Caki2 (cell line): ENCODE data around the gene BCAS3. TPM values are rescaled to one million over a fixed set of nuclear protein-coding genes. Genes with fewer than 3 reads are reported as not detected.
"Not testable (repeated sequence)": the region's sequence is repeated elsewhere in the genome, so short reads cannot be mapped to it uniquely, and the experiment has no call there.

Experiments
- DNase-seq: peaks from one replicate; pipeline ENCODE4 v3.0.0-alpha.2; 2015; ENCODE audit warnings: low read depth
- in situ Hi-C: cut with HindIII; loops from 2 replicates; pipeline ENCODE4 v1.10.0; 2016; ENCODE audit warnings: low sequenced_read_pairs, low pct_unique_long_range_greater_than_20kb, mixed read lengths
- total RNA-seq: library from RNA; depleted of rRNA; stranded (reverse); fragments of >200 nt; shearing (Covaris generic); gene quantifications from 2 replicates; pipeline ENCODE4 v1.2.3, GENCODE V29; 2014; ENCODE audit warnings: low replicate concordance

The BCAS3 gene
- total RNA-seq, 1 experiment from 2014 or later, result 10.3 TPM

DNA sequence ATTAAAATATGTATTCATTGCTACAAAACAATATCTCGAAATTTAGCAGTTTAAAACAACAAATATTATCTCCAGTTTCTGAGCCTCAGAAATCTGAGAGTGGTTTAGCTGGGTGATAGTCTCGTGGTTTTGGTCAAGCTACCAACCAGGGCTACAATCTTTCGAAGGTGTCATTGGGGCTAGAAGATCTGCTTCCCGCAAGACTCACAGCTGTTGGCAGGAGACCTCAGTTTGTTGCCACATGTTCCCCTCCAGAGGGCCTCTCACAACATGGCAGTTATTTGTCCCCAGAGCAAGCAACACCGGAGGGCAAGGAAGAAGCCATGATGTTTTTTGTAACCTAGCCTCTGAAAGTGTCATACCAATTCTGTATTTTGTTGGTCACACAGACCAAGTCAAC, 12.0 kb upstream of the BCAS3 start:
- DNase-seq, result no peak
- in situ Hi-C loops, result no loop called here

DNA sequence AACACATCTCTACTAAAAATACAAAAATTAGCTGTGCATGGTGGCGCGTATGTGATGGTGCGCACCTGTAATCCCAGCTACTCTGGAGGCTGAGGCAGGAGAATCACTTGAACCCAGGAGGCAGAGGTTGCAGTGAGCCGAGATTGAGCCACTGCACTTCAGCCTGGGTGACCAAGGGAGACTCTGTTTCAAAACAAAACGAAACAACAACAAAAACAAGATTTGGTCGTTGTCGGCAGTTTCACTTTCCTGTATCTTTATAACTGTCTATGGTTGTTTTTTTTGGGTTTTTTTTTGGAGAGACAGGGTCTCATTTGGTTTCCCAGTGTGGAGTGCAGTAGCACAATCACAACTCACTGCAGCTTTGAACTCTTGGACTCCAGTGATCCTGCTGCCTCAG, 8.9 kb upstream of the BCAS3 start:
- DNase-seq, in situ Hi-C loops: not testable (repeated sequence)

DNA sequence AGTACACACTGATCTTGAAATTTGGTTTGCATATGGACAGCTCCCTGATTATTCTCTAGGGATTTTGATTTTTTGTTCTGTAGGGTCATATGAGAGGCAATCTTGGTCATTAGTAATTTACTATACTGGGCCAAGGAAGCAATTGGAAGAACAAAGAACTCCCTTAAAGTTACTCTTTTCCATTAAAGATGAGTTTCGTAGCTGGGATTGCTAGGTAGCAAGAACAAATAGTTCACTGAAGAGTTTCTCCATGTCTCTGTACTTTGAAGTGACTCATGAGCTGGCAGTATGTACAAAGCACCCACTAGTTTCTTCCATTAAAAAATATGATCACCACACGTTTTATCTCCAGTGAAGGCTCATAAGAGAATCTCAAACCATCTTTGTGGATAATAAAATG, 6.2 kb upstream of the BCAS3 start:
- DNase-seq, result no peak
- in situ Hi-C loops, result no loop called here

GRCh38 chr17:60674637-60675036, 3.0 kb upstream of the BCAS3 start:
- in situ Hi-C loops, DNase-seq: not testable (repeated sequence)

DNA sequence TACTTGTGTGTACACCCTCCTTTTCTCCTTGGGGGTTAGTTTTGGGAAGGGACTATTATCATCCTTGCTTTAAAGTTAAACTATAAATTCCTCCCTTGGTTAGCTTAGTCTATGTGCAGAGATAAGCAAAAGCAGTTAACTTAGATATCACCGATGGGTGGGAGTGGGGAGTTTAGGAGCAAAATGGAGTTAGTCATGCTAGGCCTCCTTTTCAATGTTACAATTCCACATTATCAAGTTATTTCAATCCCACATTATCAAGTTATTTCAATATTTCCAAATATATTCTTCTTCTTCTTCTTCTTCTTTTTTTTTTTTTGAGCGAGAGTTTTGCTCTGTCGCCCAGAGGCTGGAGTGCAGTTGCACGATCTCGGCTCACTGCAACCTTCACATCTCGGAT, 1.7 kb upstream of the BCAS3 start:
- in situ Hi-C loops, result no loop called here
- no peak for DNase-seq

- in situ Hi-C loops, result no loop called here
- DNase-seq, result no peak
These were observed 818 bp upstream of the BCAS3 start for GRCh38 chr17:60676758-60677307.

- no peak for DNase-seq
- in situ Hi-C loops, result no loop called here
These were observed 430 bp downstream of the BCAS3 start for GRCh38 chr17:60678118-60678444.

GRCh38 chr17:60679287-60679686, 1.6 kb downstream of the BCAS3 start:
- in situ Hi-C loops, result no loop called here

GRCh38 chr17:60680754-60681153, 3.1 kb downstream of the BCAS3 start:
- no peak for DNase-seq
- in situ Hi-C loops, result no loop called here

More at GRCh38 chr17:60679287-60679686, 1.6 kb downstream of the BCAS3 start:
- DNase-seq, result no peak

DNA sequence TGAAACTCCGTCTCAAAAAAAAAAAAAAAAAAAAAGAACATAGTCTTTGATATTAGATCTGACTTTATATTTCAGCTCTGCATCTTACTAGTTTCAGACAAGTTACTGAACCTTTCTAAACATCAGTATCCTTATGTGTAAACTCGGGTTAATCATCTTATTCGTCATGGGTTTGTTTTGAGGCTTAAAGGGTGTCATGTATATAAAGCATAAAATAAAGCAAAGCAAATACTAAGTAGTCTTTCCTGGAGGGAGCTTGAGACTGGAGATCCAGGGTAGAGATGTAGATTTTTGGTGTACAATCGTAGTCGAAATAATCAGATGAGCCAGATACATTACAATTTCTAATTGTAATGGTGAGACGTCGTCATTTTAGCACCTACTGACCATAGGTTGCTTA, 7.8 kb downstream of the BCAS3 start:
- DNase-seq, result no peak
- in situ Hi-C loops, result no loop called here

DNA sequence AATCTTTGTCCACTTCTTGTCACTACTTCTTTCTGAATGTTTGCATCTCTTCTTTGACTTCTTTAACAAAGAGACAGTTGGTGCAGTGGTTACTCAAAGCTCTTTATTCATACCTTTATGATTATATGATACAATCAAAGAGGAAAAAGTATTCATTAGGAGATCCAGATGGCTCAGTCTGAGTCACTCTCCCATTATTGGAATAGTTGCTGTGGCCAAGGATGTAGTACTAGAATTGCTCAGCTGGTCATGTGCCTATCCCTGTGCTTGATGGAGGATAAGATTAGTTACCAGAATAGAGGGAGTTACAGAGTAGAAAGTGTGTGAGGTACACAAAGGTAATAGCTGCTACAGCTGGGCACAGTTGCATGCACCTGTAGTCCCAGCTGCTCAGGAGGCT, 18.3 kb downstream of the BCAS3 start:
- DNase-seq, result no peak
- in situ Hi-C loops, result no loop called here

GRCh38 chr17:60699090-60699489, 21.4 kb downstream of the BCAS3 start:
- in situ Hi-C loops, result no loop called here
- DNase-seq, result no peak

- in situ Hi-C loops, result no loop called here
- no peak for DNase-seq
These were observed 26.5 kb downstream of the BCAS3 start for GRCh38 chr17:60704170-60704569.

DNA sequence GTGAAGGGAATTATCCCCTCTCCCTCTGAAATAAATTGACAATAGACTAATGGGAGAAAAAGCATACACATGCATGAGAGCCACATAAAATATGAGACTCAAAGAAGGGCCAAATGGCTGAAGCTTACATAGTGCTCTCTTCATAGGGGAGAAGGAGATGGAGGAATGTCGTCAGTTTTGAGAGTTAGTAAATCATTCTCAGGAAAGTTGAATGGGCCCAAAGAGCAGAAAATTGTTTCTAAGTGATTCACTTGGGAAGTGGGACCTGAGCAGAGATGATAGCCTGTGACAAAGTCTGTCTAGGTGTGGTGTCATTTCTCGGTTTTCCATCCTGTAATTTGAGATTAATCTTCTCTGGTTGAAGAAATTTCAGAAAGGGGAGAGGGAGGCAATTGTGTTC, 35.0 kb downstream of the BCAS3 start:
- peak; percentile 67 for DNase-seq
- in situ Hi-C loops, result no loop called here

GRCh38 chr17:60713608-60714007, 36.0 kb downstream of the BCAS3 start:
- DNase-seq, result no peak
- in situ Hi-C loops, result no loop called here

GRCh38 chr17:60716766-60717165, 39.1 kb downstream of the BCAS3 start:
- DNase-seq, result no peak
- in situ Hi-C loops, result no loop called here

GRCh38 chr17:60717814-60718213, 40.2 kb downstream of the BCAS3 start:
- in situ Hi-C loops, result no loop called here
- DNase-seq, result no peak

DNA sequence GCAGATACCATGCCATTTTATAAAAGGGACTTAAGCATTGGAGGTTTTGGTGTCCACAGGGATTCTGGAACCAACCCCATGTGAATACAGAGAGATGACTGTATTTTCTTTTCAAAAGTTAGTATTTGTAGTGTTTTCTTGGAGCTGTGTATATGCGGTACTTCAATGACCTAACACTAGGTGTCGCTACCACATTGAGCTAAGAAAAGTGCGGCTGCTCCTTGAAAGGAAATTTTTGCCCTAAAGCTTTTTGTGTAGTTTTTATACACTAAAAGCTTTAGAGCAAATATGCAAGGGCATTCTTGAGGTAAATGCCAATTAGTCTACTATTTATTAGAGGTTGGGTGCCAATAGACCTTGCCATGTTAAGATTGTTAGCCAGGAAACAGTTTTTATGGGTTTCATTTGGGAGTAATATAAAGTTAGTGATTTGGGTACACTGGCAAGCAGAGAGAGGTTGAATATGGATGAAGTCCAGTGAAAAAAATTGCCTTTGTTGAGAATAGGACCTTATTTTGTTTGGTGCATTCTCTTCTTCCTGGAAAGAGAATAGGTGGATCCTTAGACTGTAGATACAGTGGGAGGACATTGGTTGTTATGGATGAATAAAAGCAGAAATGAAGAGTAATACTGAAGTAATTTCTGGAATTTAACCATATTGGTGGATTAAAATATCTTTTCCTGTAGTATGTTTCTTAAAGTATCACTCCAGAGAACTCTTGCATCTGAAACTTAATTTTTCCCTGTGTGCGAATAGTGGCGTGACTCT, 43.3 kb downstream of the BCAS3 start:
- DNase-seq, result peak; percentile 33
- in situ Hi-C loops, result no loop called here

DNA sequence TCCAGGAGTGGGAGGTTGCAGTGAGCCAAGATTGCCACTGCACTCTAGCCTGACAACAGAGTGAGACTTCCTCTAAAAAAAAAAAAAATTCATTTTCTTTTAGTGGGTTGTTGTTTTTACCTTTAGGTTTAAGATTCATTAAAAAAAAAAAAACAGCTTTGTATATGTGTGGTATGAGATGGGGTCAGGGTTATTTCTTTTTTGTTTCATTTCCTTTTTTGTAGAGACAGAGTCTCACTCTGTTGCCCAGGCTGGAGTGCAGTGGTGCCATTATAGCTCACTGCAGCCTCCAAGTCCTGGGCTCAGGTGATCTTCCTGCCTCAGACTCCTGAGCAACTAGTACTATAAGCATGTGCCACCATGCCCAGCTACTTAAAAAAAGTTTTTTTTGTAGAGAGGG, 47.0 kb downstream of the BCAS3 start:
- in situ Hi-C loops, result no loop called here
- no peak for DNase-seq

- in situ Hi-C loops, result no loop called here
- peak; percentile 54 for DNase-seq
These were observed 52.2 kb downstream of the BCAS3 start for GRCh38 chr17:60729854-60730253.
